ENCODE results near the gene MEI4. TPM values are rescaled to one million over a fixed set of nuclear protein-coding genes. Genes with fewer than 3 reads are reported as not detected.
"Not testable (repeated sequence)": the region's sequence is repeated elsewhere in the genome, so short reads cannot be mapped to it uniquely, and the experiment has no call there.

Gene MEI4
- total RNA-seq, 4 donors from 2014 or later, result 0.67 to 5.8 (median 3.8) TPM

DNA sequence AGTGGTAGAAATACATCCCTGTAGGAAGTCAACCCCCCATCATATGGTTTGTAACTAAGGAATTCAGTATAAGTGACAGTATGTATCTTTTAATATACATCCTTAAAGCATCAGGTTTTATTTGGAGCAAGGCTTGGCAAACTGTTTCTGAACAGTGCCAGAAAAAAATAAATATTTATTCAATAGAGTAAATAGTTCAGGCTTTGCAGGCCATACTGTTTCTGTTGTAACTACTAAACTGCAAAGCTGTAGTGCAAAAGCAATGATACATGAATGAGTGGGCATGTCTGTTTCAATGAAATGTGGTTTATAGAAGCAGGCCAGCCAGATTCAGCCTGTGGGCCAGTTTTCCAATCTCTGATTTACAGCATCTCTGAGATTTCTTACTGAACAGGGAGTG, 977 bp downstream of the MEI4 start:
- Histone ChIP-seq H3K27me3 (no peaks in the 10 kb centered on the region), H3K27ac (no peak overlapping the region), H3K4me1 (no peaks in the 10 kb centered on the region), H3K9me3 (no peaks in the 10 kb centered on the region), H3K4me3 (replicated peaks in 1 of 3) (no peak overlapping the region), H3K36me3 (no peaks in the 10 kb centered on the region)
- no peak for DNase-seq
- intact Hi-C loops (cut with DNase I), result no loop called here
- TF ChIP-seq POLR2A (IDR thresholded peaks at IDR 0.05), result no peak
- TF ChIP-seq, protein P1, sequence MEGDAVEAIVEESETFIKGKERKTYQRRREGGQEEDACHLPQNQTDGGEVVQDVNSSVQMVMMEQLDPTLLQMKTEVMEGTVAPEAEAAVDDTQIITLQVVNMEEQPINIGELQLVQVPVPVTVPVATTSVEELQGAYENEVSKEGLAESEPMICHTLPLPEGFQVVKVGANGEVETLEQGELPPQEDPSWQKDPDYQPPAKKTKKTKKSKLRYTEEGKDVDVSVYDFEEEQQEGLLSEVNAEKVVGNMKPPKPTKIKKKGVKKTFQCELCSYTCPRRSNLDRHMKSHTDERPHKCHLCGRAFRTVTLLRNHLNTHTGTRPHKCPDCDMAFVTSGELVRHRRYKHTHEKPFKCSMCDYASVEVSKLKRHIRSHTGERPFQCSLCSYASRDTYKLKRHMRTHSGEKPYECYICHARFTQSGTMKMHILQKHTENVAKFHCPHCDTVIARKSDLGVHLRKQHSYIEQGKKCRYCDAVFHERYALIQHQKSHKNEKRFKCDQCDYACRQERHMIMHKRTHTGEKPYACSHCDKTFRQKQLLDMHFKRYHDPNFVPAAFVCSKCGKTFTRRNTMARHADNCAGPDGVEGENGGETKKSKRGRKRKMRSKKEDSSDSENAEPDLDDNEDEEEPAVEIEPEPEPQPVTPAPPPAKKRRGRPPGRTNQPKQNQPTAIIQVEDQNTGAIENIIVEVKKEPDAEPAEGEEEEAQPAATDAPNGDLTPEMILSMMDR (IDR thresholded peaks at IDR 0.05), result no peak

DNA sequence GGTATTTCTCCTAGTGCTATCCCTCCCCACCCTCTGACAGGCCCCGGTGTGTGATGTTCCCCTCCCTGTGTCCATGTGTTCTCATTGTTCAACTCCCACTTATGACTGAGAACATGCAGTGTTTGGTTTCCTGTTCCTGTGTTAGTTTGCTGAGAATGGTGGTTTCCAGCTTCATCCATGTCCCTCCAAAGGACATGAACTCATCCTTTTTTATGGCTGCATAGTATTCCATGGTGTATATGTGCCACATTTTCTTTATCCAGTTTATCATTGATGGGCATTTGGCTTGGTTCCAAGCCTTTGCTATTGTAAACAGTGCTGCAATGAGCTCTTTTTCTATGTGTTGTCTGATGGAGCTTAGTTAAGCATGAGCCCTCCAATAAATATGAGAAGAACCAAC, 2.2 kb downstream of the MEI4 start:
- H3K27me3 ChIP-seq; H3K36me3 ChIP-seq; intact Hi-C loops (cut with DNase I); H3K9me3 ChIP-seq; H3K4me1 ChIP-seq; DNase-seq; H3K27ac ChIP-seq; H3K4me3 ChIP-seq (replicated peaks in 1 of 3): not testable (repeated sequence)
- WGBS, 2 donors, result 93 to 100% methylated on average over 1 of the region's 1 CpG

DNA sequence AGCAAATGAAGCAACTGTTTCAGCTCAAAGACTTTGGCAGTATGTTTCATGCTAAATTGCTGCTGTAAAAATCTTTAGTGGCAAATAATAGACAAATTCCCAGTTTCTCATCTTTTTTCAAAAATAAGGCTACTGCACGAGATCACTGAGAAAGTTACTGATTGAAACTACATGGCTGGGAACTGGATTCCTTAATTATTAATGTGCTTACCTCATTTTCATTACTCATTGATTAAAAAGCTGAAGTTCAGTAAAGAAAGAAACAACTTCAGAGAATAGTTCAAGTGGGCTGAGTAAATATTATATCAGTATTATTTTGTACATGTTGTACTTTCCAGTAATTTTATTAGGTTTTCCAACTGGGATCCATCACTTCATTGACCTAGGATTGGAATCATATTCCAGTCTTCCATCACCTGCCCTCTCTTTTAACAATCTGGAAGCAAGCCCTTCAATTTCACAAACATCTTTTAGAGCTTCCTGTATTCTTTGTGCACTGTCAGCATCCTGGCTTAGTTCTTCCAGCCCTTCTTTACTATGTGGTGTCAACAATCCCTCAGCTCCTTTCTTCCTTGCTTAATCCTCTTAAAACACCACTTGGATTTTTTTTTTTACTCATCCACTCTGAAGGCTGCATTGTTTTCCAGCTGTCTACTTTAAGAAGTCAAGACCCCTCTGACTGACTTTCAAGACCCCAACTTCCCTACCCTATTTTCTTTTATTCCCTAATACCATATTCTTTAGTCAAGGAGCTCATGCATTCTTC, 4.3 kb downstream of the MEI4 start:
- H3K27me3 ChIP-seq, result no peaks in the 10 kb centered on the region
- intact Hi-C loops (cut with DNase I), result no loop called here
- no peak overlapping the region for H3K4me3 ChIP-seq (replicated peaks in 1 of 3)
- no peak overlapping the region for H3K27ac ChIP-seq
- no peaks in the 10 kb centered on the region for H3K36me3 ChIP-seq
- no peak for DNase-seq
- no peaks in the 10 kb centered on the region for H3K9me3 ChIP-seq
- H3K4me1 ChIP-seq, result no peaks in the 10 kb centered on the region
- TF ChIP-seq, protein P1 (IDR thresholded peaks at IDR 0.05), result no peak
- TF ChIP-seq POLR2A (IDR thresholded peaks at IDR 0.05), result no peak
- WGBS, 2 donors, result 69 to 83% methylated on average over 1 of the region's 1 CpG

DNA sequence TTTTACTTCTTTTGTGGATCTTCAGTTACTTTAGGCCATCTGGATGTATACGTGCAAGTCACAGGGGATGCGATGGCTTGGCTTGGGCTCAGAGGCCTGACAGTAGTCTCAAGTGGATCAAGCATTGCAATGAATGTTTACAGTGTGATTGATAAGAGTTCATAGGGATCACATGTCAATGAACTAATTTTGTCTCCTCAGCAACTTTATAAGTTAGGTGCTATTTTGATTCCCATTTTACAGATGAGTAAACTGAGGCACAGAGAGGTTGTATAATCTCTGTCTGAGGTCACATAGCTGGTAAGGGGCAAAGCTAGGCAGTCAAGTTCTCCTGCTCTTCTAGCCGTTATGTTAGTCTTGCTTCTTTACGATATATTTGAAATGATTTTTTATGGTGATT, 13.5 kb downstream of the MEI4 start:
- Histone ChIP-seq H3K4me3 (replicated peaks in 1 of 3) (no peak overlapping the region), H3K27me3 (no peaks in the 10 kb centered on the region), H3K27ac (no peak overlapping the region), H3K4me1 (no peaks in the 10 kb centered on the region), H3K9me3 (no peaks in the 10 kb centered on the region), H3K36me3 (no peaks in the 10 kb centered on the region)
- TF ChIP-seq, protein P1 (IDR thresholded peaks at IDR 0.05), result no peak
- no peak for TF ChIP-seq POLR2A (IDR thresholded peaks at IDR 0.05)
- intact Hi-C loops (cut with DNase I), result no loop called here
- DNase-seq, result no peak
- WGBS, 2 donors, result 90% methylated on average over 4 of the region's 4 CpGs

- Histone ChIP-seq H3K27ac (no peak overlapping the region), H3K4me3 (replicated peaks in 1 of 3) (no peak overlapping the region), H3K36me3 (no peaks in the 10 kb centered on the region), H3K9me3 (no peaks in the 10 kb centered on the region), H3K27me3 (no peaks in the 10 kb centered on the region), H3K4me1 (no peaks in the 10 kb centered on the region)
- DNase-seq, result no peak
- intact Hi-C loops (cut with DNase I), result no loop called here
- 69 to 79% methylated on average over 4 of the region's 4 CpGs for WGBS, 2 donors
- TF ChIP-seq, protein P1 (IDR thresholded peaks at IDR 0.05), result no peak
- no peak for TF ChIP-seq POLR2A (IDR thresholded peaks at IDR 0.05)
Observed at GRCh38 chr6:77666846-77667245, 14.0 kb downstream of the MEI4 start.

All from thyroid gland (tissue), 4 donors.